ENCODE results near the gene HSPB1. TPM values are rescaled to one million over a fixed set of nuclear protein-coding genes. Genes with fewer than 3 reads are reported as not detected.

HSPB1 gene
- total RNA-seq, 2 experiments from 2014 or later, result 204 to 349 TPM

GRCh38 chr7:76327610-76328009 lies 25.1 kb downstream of the HSPB1 start:
- no peak overlapping the region for H3K4me3 ChIP-seq (ENCODE audit: low read depth, low read length, poor library complexity, severe bottlenecking)
- ChIA-PET POLR2A (interaction anchor here (1.2 kb wide), 1 partner anchor 9 kb away, joined by 3 read pairs; no protein-coding TSS in a partner anchor), CTCF (ENCODE audit: unreplicated experiment) (no interaction called here)
- no peak overlapping the region for H3K27ac ChIP-seq (ENCODE audit: low read depth, low read length, poor library complexity, severe bottlenecking)
- no peaks in the 10 kb centered on the region for H3K9me2 ChIP-seq (ENCODE audit: insufficient read depth, low read length)
- H3K36me3 ChIP-seq (ENCODE audit: insufficient read depth, low read length), result peaks cover 96% of the 10 kb centered on the region
- intact Hi-C loops (cut with micrococcal nuclease; ENCODE audit: unreplicated experiment), result no loop called here
- DNase-seq (ENCODE audit: low spot score), result no peak
- peaks cover 27% of the 10 kb centered on the region; the same call in 1 of the 2 replicates for H4K20me1 ChIP-seq (ENCODE audit: insufficient read depth, low read length)
- no peak overlapping the region for H3K4me2 ChIP-seq (ENCODE audit: low read length)
- no peaks in the 10 kb centered on the region for H3K9me3 ChIP-seq (ENCODE audit: low read length)
- no peak for TF ChIP-seq CTCF (conservative IDR thresholded peaks at IDR 0.05; ENCODE audit: low read length)
- no peak for TF ChIP-seq EZH2phosphoT487 (IDR thresholded peaks at IDR 0.05; ENCODE audit: borderline replicate concordance, low read depth, low read length)
- no peak overlapping the region for H2AFZ ChIP-seq (ENCODE audit: low read length)
- no peaks in the 10 kb centered on the region for H3K4me1 ChIP-seq (ENCODE audit: insufficient read depth, low read length, poor library complexity, severe bottlenecking)
- BruUV-seq (replicated peaks), result no TSS peak
- peaks cover 50% of the 10 kb centered on the region for H3K79me2 ChIP-seq (ENCODE audit: insufficient read depth, low read depth, low read length)

- Histone ChIP-seq H3K27ac (ENCODE audit: low read depth, low read length, poor library complexity, severe bottlenecking) (no peak overlapping the region), H3K9me2 (ENCODE audit: insufficient read depth, low read length) (no peaks in the 10 kb centered on the region), H3K4me3 (ENCODE audit: low read depth, low read length, poor library complexity, severe bottlenecking) (no peak overlapping the region), H2AFZ (ENCODE audit: low read length) (no peak overlapping the region), H3K79me2 (ENCODE audit: insufficient read depth, low read depth, low read length) (peaks cover 57% of the 10 kb centered on the region), H4K20me1 (ENCODE audit: insufficient read depth, low read length) (peaks cover 27% of the 10 kb centered on the region; the same call in 1 of the 2 replicates), H3K36me3 (ENCODE audit: insufficient read depth, low read length) (peaks cover 95% of the 10 kb centered on the region), H3K4me2 (ENCODE audit: low read length) (no peak overlapping the region), H3K9me3 (ENCODE audit: low read length) (no peaks in the 10 kb centered on the region), H3K4me1 (ENCODE audit: insufficient read depth, low read length, poor library complexity, severe bottlenecking) (no peaks in the 10 kb centered on the region)
- ChIA-PET CTCF (ENCODE audit: unreplicated experiment) (no interaction called here), POLR2A (interaction anchor here (1.2 kb wide), 1 partner anchor 9 kb away, joined by 3 read pairs; no protein-coding TSS in a partner anchor)
- no TSS peak for BruUV-seq (replicated peaks)
- intact Hi-C loops (cut with micrococcal nuclease; ENCODE audit: unreplicated experiment), result no loop called here
- DNase-seq (ENCODE audit: low spot score), result no peak
- TF ChIP-seq EZH2phosphoT487 (IDR thresholded peaks at IDR 0.05; ENCODE audit: borderline replicate concordance, low read depth, low read length) (no peak), CTCF (conservative IDR thresholded peaks at IDR 0.05; ENCODE audit: low read length) (no peak)
These were observed 25.9 kb downstream of the HSPB1 start for GRCh38 chr7:76328389-76328788.

GRCh38 chr7:76329479-76329878 lies 27.0 kb downstream of the HSPB1 start:
- Histone ChIP-seq H3K36me3 (ENCODE audit: insufficient read depth, low read length) (peaks cover 96% of the 10 kb centered on the region), H3K9me2 (ENCODE audit: insufficient read depth, low read length) (no peaks in the 10 kb centered on the region), H2AFZ (ENCODE audit: low read length) (no peak overlapping the region), H3K27ac (ENCODE audit: low read depth, low read length, poor library complexity, severe bottlenecking) (no peak overlapping the region), H3K9me3 (ENCODE audit: low read length) (no peaks in the 10 kb centered on the region), H3K4me3 (ENCODE audit: low read depth, low read length, poor library complexity, severe bottlenecking) (no peak overlapping the region), H3K4me1 (ENCODE audit: insufficient read depth, low read length, poor library complexity, severe bottlenecking) (no peaks in the 10 kb centered on the region), H4K20me1 (ENCODE audit: insufficient read depth, low read length) (peaks cover 27% of the 10 kb centered on the region; the same call in 1 of the 2 replicates), H3K79me2 (ENCODE audit: insufficient read depth, low read depth, low read length) (peaks cover 68% of the 10 kb centered on the region), H3K4me2 (ENCODE audit: low read length) (no peak overlapping the region)
- no TSS peak for BruUV-seq (replicated peaks)
- POLR2A ChIA-PET, result no interaction called here
- TF ChIP-seq EZH2phosphoT487 (IDR thresholded peaks at IDR 0.05; ENCODE audit: borderline replicate concordance, low read depth, low read length) (no peak), CTCF (conservative IDR thresholded peaks at IDR 0.05; ENCODE audit: low read length) (no peak)
- no peak for DNase-seq (ENCODE audit: low spot score)
- intact Hi-C loops (cut with micrococcal nuclease; ENCODE audit: unreplicated experiment), result no loop called here
- CTCF ChIA-PET (ENCODE audit: unreplicated experiment), result no interaction called here

Data from OCI-LY7 (cell line).